HL-60 (cell line): ENCODE data around the gene SLC36A4.
"Not testable (repeated sequence)": the region's sequence is repeated elsewhere in the genome, so short reads cannot be mapped to it uniquely, and the experiment has no call there.

ENCODE experiments used
- DNase-seq, 2 experiments: peaks; one replicate each; pipeline ENCODE4 v3.0.0-alpha.2; 2010 to 2020; ENCODE audit warnings: low read depth in 1 of 2, low spot score in 1 of 2
- H3K27ac ChIP-seq: fragments of 250-450 bp; sonication (Bioruptor Pico); replicated peaks from 2 replicates; pipeline ENCODE4 v1.5.1; 2020; ENCODE audit warnings: mild to moderate bottlenecking, moderate library complexity
- H3K27me3 ChIP-seq: fragments of 250-450 bp; sonication (Bioruptor Pico); 2 replicates; pipeline ENCODE4 v1.5.1; 2021; ENCODE audit warnings: mild to moderate bottlenecking, moderate library complexity; ENCODE audit not compliant: insufficient read depth, poor library complexity, severe bottlenecking
- H3K4me3 ChIP-seq: replicated peaks from 2 replicates; pipeline ENCODE4 v1.5.1; 2011; ENCODE audit warnings: mild to moderate bottlenecking, control low read depth, low read length; ENCODE audit not compliant: insufficient read depth
- CTCF ChIP-seq: IDR thresholded peaks from one replicate; pipeline ENCODE4 v1.5.1; 2011; ENCODE audit warnings: low read length, control low read depth, inconsistent platforms; ENCODE audit not compliant: insufficient read depth
- GABPA ChIP-seq: IDR thresholded peaks from 2 replicates; pipeline ENCODE4 v1.6.1; 2012; ENCODE audit warnings: low read depth
- POLR2AphosphoS5 ChIP-seq: IDR thresholded peaks from 2 replicates; pipeline ENCODE4 v1.6.1; 2012; ENCODE audit warnings: low read depth
- REST ChIP-seq: IDR thresholded peaks from 2 replicates; pipeline ENCODE4 v1.6.1; 2012; ENCODE audit warnings: low read depth; ENCODE audit not compliant: insufficient replicate concordance
- SPI1 ChIP-seq: IDR thresholded peaks from 2 replicates; pipeline ENCODE4 v1.6.1; 2012; ENCODE audit warnings: low read depth, mild to moderate bottlenecking, borderline replicate concordance

Gene SLC36A4

GRCh38 chr11:93192163-93192562 lies 5.6 kb downstream of the SLC36A4 start:
- no peaks in the 10 kb centered on the region for H3K27me3 ChIP-seq
- DNase-seq = no peak
- H3K4me3 ChIP-seq = no peak overlapping the region
- H3K27ac ChIP-seq = peak overlapping the region; percentile 2; the same call in 1 of the 2 replicates
- TF ChIP-seq REST (no peak), SPI1 (no peak), POLR2AphosphoS5 (no peak), CTCF (no peak), GABPA (no peak)

- H3K27me3 ChIP-seq = no peaks in the 10 kb centered on the region
- no peak overlapping the region for H3K27ac ChIP-seq
- DNase-seq = no peak
- no peak overlapping the region for H3K4me3 ChIP-seq
- TF ChIP-seq SPI1 (no peak), CTCF (no peak)
Observed at GRCh38 chr11:93189462-93189861, 8.3 kb downstream of the SLC36A4 start.

GRCh38 chr11:93188726-93189125 lies 9.1 kb downstream of the SLC36A4 start:
- TF ChIP-seq SPI1 = no peak
- no peak for TF ChIP-seq CTCF
- TF ChIP-seq REST = no peak
- TF ChIP-seq GABPA = no peak
- no peak overlapping the region for H3K27ac ChIP-seq
- no peaks in the 10 kb centered on the region for H3K27me3 ChIP-seq
- no peak for DNase-seq
- no peak overlapping the region for H3K4me3 ChIP-seq

- Histone ChIP-seq H3K27me3 (no peaks in the 10 kb centered on the region), H3K4me3 (no peak overlapping the region), H3K27ac (no peak overlapping the region)
- no peak for DNase-seq
- TF ChIP-seq REST (no peak), POLR2AphosphoS5 (no peak), CTCF (no peak), SPI1 (no peak), GABPA (no peak)
Observed at GRCh38 chr11:93187290-93187689, 10.5 kb downstream of the SLC36A4 start.

- H3K27ac ChIP-seq, H3K27me3 ChIP-seq, H3K4me3 ChIP-seq, DNase-seq: not testable (repeated sequence)
Observed at GRCh38 chr11:93177891-93178290, 19.9 kb downstream of the SLC36A4 start.
